GM18951 (cell line): ENCODE measurements around the gene ZMYND19.

ENCODE experiments used
- POLR2A ChIP-seq: IDR thresholded peaks from 4 replicates; pipeline ENCODE4 v1.6.1; 2011; ENCODE audit warnings: mild to moderate bottlenecking; ENCODE audit not compliant: insufficient read length, insufficient read depth; ENCODE audit errors: extremely low read depth
- in situ Hi-C: fragments of 300-500 bp; cut with MboI; formaldehyde crosslinking; loops from one replicate; pipeline ENCODE4 v1.12.0; 2022; ENCODE audit warnings: low sequenced_read_pairs, mixed read lengths, inconsistent platforms; ENCODE audit not compliant: unreplicated experiment

ZMYND19 gene

GRCh38 chr9:137586854-137587253, 3.5 kb downstream of the ZMYND19 start:
- in situ Hi-C loops = no loop called here
- TF ChIP-seq POLR2A = no peak

- in situ Hi-C loops = no loop called here
- TF ChIP-seq POLR2A = no peak
Observed at GRCh38 chr9:137583957-137584356, 6.4 kb downstream of the ZMYND19 start.

- TF ChIP-seq POLR2A = no peak
- in situ Hi-C loops = no loop called here
Observed at GRCh38 chr9:137583347-137583746, 7.0 kb downstream of the ZMYND19 start.

GRCh38 chr9:137582286-137582860, 7.9 kb downstream of the ZMYND19 start:
- in situ Hi-C loops = no loop called here

GRCh38 chr9:137581361-137582285, 8.7 kb downstream of the ZMYND19 start:
- in situ Hi-C loops = no loop called here
- no peak for TF ChIP-seq POLR2A

More at GRCh38 chr9:137582286-137582860, 7.9 kb downstream of the ZMYND19 start:
- TF ChIP-seq POLR2A = no peak

- in situ Hi-C loops = no loop called here
- no peak for TF ChIP-seq POLR2A
Observed at GRCh38 chr9:137580954-137581322, 9.4 kb downstream of the ZMYND19 start.

- in situ Hi-C loops = no loop called here
- TF ChIP-seq POLR2A = no peak
Observed at GRCh38 chr9:137580209-137580953, 9.9 kb downstream of the ZMYND19 start.

- TF ChIP-seq POLR2A = no peak
- in situ Hi-C loops = no loop called here
Observed at GRCh38 chr9:137579259-137579604, 11.1 kb downstream of the ZMYND19 start.

- peak; percentile 91 for TF ChIP-seq POLR2A
- in situ Hi-C loops = no loop called here
Observed at GRCh38 chr9:137578518-137579258, 11.6 kb downstream of the ZMYND19 start, which contains the start of gene DPH7. Gene DPH7, minus strand, starts transcription at chr9:137578925. Its CDS starts 148 bp downstream, at chr9:137578777.

GRCh38 chr9:137575716-137576411, 14.4 kb downstream of the ZMYND19 start:
- TF ChIP-seq POLR2A = no peak
- in situ Hi-C loops = no loop called here

- TF ChIP-seq POLR2A = no peak
- in situ Hi-C loops = no loop called here
Observed at GRCh38 chr9:137575364-137575715, 15.0 kb downstream of the ZMYND19 start.

- no peak for TF ChIP-seq POLR2A
- in situ Hi-C loops = no loop called here
Observed at GRCh38 chr9:137574192-137574591, 16.1 kb downstream of the ZMYND19 start.
